Upper lobe of left lung (tissue), 6 donors: ENCODE results near the gene ERCC8. TPM values are rescaled to one million over a fixed set of nuclear protein-coding genes. Genes with fewer than 3 reads are reported as not detected.
A peak's percentile ranks its signal among the peaks of the same experiment; 100 is the strongest.

ENCODE experiments used
- ATAC-seq, 2 donors: fragments of 200-7000 bp; cut with Tn5 transposase; one replicate each; pipeline ENCODE4 v1.9.1; 2022; ENCODE audit warnings: mild to moderate bottlenecking in 2 of 2, moderate library complexity in 2 of 2; ENCODE audit not compliant: low FRiP score in 2 of 2
- DNase-seq, 2 donors: peaks; one replicate each; pipeline ENCODE4 v3.0.0-alpha.2; 2019 to 2020
- H3K27ac ChIP-seq, 4 donors: fragments of 200-600 bp; sonication (generic); one replicate each; pipeline ENCODE4 v1.5.1; 2016 to 2019
- H3K27me3 ChIP-seq, 4 donors: fragments of 200-600 bp; sonication (generic); one replicate each; pipeline ENCODE4 v1.5.1; 2017 to 2019
- H3K36me3 ChIP-seq, 4 donors: fragments of 200-600 bp; sonication (generic); one replicate each; pipeline ENCODE4 v1.5.1; 2016 to 2019
- H3K4me1 ChIP-seq, 4 donors: fragments of 200-600 bp; sonication (generic); one replicate each; pipeline ENCODE4 v1.5.1; 2018 to 2019
- H3K4me3 ChIP-seq, 4 donors: fragments of 200-600 bp; sonication (generic); one replicate each; pipeline ENCODE4 v1.5.1; 2017 to 2019; ENCODE audit warnings: mild to moderate bottlenecking in 2 of 4, moderate library complexity in 1 of 4
- H3K9me3 ChIP-seq, 4 donors: fragments of 200-600 bp; sonication (generic); one replicate each; pipeline ENCODE4 v1.5.1; 2018 to 2019
- EP300 ChIP-seq, 4 donors: sonication (generic); formaldehyde crosslinking; IDR thresholded peaks; one replicate each; pipeline ENCODE4 v1.5.1; 2017; ENCODE audit warnings: antibody characterized with exemption in 4 of 4, control low read depth in 2 of 4
- POLR2A ChIP-seq, 4 donors: fragments of 450-650 bp; IDR thresholded peaks; one replicate each; pipeline ENCODE4 v1.5.1; 2016 to 2017; ENCODE audit warnings: antibody characterized with exemption in 4 of 4, mild to moderate bottlenecking in 2 of 4
- POLR2AphosphoS5 ChIP-seq, 2 donors: sonication (generic); formaldehyde crosslinking; IDR thresholded peaks; one replicate each; pipeline ENCODE4 v1.5.1; 2017; ENCODE audit warnings: antibody characterized with exemption in 2 of 2
- WGBS, 2 donors: methylation state at CpG; one replicate each; pipeline ENCODE4 v1.1.5; 2017 to 2018; 5-methylcytosine and 5-hydroxymethylcytosine counted together
- total RNA-seq, 6 donors: library from RNA; depleted of rRNA in 4 of 6; stranded (reverse); fragments of >200 nt in 4 of 6; gene quantifications; one replicate each; pipeline versions ENCODE4 v1.1.0 to v1.2.1, GENCODE V29; 2016 to 2021
- TF ChIP-seq, protein P1 (sequence below), 6 experiments: fragments of 450-650 bp in 4 of 6; fragments of 200-600 bp in 2 of 6; sonication (generic) in 2 of 6; IDR thresholded peaks; one replicate each; pipeline ENCODE4 v1.5.1; 2016 to 2019; ENCODE audit warnings: antibody characterized with exemption in 6 of 6
- donor health status: DM: no; HTN: no; CAD: no; lungs with moderate emphysema.
- donor health status: DM: no; HTN: yes; CAD: no; lungs with severe emphysema.

Gene ERCC8
- total RNA-seq, 6 donors from 2014 or later, result 5.8 to 17.2 (median 11.2) TPM

DNA sequence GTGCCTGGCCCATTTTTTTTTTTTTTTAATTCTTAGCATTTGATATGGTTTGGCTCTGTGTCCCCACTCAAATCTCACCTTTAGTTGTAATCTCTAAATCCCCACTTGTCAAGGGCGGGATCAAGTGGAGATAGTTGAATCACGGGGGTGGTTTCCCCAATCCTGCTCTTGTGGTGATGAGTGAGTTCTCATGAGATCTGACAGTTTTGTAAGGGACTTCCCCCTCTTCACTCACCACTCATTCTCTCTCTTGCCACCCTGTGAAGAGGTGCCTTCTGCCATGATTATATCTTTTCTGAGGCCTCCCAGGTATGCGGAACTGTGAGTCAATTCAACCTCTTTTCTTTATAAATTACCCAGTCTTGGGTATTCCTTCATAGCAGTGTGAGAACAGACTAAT is 27.4 kb upstream of the ERCC8 start:
- no peak for DNase-seq
- Histone ChIP-seq H3K36me3 (no peaks in the 10 kb centered on the region), H3K27me3 (no peaks in the 10 kb centered on the region), H3K4me3 (no peak overlapping the region), H3K4me1 (no peaks in the 10 kb centered on the region), H3K9me3 (peaks cover 0 to 15% (median 4%) of the 10 kb centered on the region in 4 donors), H3K27ac (no peak overlapping the region)
- 77 to 87% methylated on average over 3 of the region's 3 CpGs for WGBS, 2 donors
- no peak for TF ChIP-seq EP300 (IDR thresholded peaks at IDR 0.05)
- TF ChIP-seq, protein P1, sequence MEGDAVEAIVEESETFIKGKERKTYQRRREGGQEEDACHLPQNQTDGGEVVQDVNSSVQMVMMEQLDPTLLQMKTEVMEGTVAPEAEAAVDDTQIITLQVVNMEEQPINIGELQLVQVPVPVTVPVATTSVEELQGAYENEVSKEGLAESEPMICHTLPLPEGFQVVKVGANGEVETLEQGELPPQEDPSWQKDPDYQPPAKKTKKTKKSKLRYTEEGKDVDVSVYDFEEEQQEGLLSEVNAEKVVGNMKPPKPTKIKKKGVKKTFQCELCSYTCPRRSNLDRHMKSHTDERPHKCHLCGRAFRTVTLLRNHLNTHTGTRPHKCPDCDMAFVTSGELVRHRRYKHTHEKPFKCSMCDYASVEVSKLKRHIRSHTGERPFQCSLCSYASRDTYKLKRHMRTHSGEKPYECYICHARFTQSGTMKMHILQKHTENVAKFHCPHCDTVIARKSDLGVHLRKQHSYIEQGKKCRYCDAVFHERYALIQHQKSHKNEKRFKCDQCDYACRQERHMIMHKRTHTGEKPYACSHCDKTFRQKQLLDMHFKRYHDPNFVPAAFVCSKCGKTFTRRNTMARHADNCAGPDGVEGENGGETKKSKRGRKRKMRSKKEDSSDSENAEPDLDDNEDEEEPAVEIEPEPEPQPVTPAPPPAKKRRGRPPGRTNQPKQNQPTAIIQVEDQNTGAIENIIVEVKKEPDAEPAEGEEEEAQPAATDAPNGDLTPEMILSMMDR (IDR thresholded peaks at IDR 0.05), result no peak
- no peak for TF ChIP-seq POLR2AphosphoS5 (IDR thresholded peaks at IDR 0.05)
- TF ChIP-seq POLR2A (IDR thresholded peaks at IDR 0.05), result no peak
- no peak for ATAC-seq

DNA sequence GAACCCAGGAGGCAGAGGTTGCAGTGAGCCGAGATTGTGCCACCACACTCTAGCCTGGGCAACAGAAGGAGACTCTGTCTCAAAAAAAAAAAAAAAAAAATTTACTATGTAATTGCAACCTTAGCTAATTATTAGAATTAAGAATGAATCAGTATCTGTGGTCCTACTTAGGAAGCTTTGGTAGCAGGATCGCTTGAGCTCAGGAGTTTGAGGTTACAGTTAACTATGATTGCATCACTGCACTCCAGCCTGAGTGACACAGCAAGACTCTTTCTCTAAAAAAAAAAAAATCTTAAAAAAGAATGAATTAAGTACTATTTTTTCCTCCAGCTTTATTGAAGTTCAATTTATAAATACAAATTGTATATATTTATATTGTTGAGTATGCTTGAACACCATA is 16.8 kb upstream of the ERCC8 start:
- TF ChIP-seq, protein P1 (IDR thresholded peaks at IDR 0.05), result no peak
- TF ChIP-seq EP300 (IDR thresholded peaks at IDR 0.05), result no peak
- no peak for TF ChIP-seq POLR2A (IDR thresholded peaks at IDR 0.05)
- no peak for TF ChIP-seq POLR2AphosphoS5 (IDR thresholded peaks at IDR 0.05)
- DNase-seq, result no peak
- Histone ChIP-seq H3K9me3 (peaks cover 0 to 7% (median 0%) of the 10 kb centered on the region in 4 donors), H3K4me1 (no peaks in the 10 kb centered on the region), H3K27ac (no peak overlapping the region), H3K4me3 (no peak overlapping the region), H3K27me3 (no peaks in the 10 kb centered on the region), H3K36me3 (no peaks in the 10 kb centered on the region)
- WGBS, 2 donors, result 66 to 76% methylated on average over 2 of the region's 2 CpGs
- no peak for ATAC-seq

GRCh38 chr5:60960591-60960990 is 15.7 kb upstream of the ERCC8 start:
- no peak for TF ChIP-seq EP300 (IDR thresholded peaks at IDR 0.05)
- TF ChIP-seq, protein P1 (IDR thresholded peaks at IDR 0.05), result peak in 2 of 6 experiments; percentile 7 to 13
- WGBS, 2 donors, result 27 to 49% methylated on average over 2 of the region's 2 CpGs
- no peak overlapping the region for H3K27ac ChIP-seq
- no peak overlapping the region for H3K4me3 ChIP-seq
- H3K4me1 ChIP-seq, result no peaks in the 10 kb centered on the region
- no peaks in the 10 kb centered on the region for H3K9me3 ChIP-seq
- ATAC-seq, result no peak
- DNase-seq, result no peak
- H3K36me3 ChIP-seq, result no peaks in the 10 kb centered on the region
- no peaks in the 10 kb centered on the region for H3K27me3 ChIP-seq

- Histone ChIP-seq H3K9me3 (no peaks in the 10 kb centered on the region), H3K4me1 (no peaks in the 10 kb centered on the region), H3K27me3 (no peaks in the 10 kb centered on the region), H3K27ac (no peak overlapping the region), H3K4me3 (no peak overlapping the region), H3K36me3 (no peaks in the 10 kb centered on the region)
- no peak for TF ChIP-seq EP300 (IDR thresholded peaks at IDR 0.05)
- no peak for TF ChIP-seq POLR2AphosphoS5 (IDR thresholded peaks at IDR 0.05)
- TF ChIP-seq POLR2A (IDR thresholded peaks at IDR 0.05), result no peak
- TF ChIP-seq, protein P1 (IDR thresholded peaks at IDR 0.05), result no peak
- DNase-seq (no peak), ATAC-seq (no peak)
Observed at GRCh38 chr5:60959156-60959555, 14.3 kb upstream of the ERCC8 start.

- Histone ChIP-seq H3K4me3 (no peak overlapping the region), H3K9me3 (no peaks in the 10 kb centered on the region), H3K4me1 (no peaks in the 10 kb centered on the region), H3K36me3 (no peaks in the 10 kb centered on the region), H3K27me3 (no peaks in the 10 kb centered on the region), H3K27ac (no peak overlapping the region)
- no peak for DNase-seq
- TF ChIP-seq EP300 (IDR thresholded peaks at IDR 0.05) (no peak), POLR2A (IDR thresholded peaks at IDR 0.05) (no peak), POLR2AphosphoS5 (IDR thresholded peaks at IDR 0.05) (no peak)
- TF ChIP-seq, protein P1 (IDR thresholded peaks at IDR 0.05), result no peak
- no peak for ATAC-seq
- WGBS, 2 donors, result 94 to 97% methylated on average over 2 of the region's 2 CpGs
Observed at GRCh38 chr5:60958712-60959111, 13.8 kb upstream of the ERCC8 start.
